ENCODE results near the gene MVK.

MVK gene

DNA sequence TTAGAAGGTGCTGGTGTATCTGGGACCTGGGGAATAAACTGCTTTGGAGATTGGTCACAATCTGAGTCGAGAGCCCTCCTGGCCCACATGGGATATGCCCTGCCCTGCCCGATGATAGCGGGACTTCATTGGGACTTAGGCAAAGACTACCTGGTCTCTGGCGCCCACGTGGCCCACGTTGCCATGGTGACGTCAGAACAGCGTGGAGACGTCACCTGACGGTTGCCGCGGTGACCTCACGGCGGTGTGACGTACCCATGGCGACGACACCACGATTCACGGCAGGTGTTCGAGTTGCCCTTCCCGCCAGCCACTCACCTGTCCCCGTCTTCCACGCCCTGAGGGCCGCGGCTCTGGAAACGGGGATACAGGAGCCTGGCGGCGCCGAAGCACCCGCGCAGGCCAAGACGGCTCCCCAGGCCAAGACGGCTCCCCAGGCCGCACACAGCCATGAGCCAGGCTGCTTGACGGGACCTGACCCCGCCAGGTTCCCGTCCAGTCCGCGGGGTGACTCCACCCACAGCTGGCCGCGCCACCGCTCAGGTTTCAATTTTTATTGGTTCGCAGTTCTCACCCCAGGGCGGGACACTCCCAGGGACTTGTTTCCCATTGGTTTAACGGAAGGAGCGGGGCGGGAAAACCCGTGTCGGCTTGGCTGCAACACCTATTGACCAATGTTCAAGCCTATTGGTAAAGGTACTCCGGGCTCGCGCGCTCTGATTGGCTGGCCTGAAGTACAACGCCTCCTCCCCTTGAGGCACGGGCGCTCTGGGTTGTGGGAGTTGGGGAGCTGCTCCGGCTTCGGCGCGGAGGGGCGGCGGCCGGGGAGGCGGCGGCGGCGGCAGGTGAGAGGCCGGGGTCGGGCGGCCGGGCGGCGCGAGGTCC, at the start of gene MVK, which contains the start of gene MMAB:
TSS of gene MVK (plus strand) at position 766 of the 885 bp plus-strand sequence. CDS start 1,029 bp downstream, outside the sequence.
TSS of gene MMAB (minus strand) at position 476 of the 885 bp plus-strand sequence. CDS start at position 452, 24 bp downstream.
- ChIA-PET POLR2A (no interaction called here), CTCF (interaction anchor here (0.7 to 5.4 kb wide), 6 partner anchors 14 to 56 kb away, joined by 3 to 41 read pairs (median 4); no protein-coding TSS in a partner anchor)
- peak; percentile 99 for DNase-seq (ENCODE audit: extremely low spot score)
- TF ChIP-seq, protein P1, sequence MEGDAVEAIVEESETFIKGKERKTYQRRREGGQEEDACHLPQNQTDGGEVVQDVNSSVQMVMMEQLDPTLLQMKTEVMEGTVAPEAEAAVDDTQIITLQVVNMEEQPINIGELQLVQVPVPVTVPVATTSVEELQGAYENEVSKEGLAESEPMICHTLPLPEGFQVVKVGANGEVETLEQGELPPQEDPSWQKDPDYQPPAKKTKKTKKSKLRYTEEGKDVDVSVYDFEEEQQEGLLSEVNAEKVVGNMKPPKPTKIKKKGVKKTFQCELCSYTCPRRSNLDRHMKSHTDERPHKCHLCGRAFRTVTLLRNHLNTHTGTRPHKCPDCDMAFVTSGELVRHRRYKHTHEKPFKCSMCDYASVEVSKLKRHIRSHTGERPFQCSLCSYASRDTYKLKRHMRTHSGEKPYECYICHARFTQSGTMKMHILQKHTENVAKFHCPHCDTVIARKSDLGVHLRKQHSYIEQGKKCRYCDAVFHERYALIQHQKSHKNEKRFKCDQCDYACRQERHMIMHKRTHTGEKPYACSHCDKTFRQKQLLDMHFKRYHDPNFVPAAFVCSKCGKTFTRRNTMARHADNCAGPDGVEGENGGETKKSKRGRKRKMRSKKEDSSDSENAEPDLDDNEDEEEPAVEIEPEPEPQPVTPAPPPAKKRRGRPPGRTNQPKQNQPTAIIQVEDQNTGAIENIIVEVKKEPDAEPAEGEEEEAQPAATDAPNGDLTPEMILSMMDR (IDR thresholded peaks at IDR 0.05; ENCODE audit: control extremely low read depth, extremely low read depth, low read depth, missing control alignments), result no peak

DNA sequence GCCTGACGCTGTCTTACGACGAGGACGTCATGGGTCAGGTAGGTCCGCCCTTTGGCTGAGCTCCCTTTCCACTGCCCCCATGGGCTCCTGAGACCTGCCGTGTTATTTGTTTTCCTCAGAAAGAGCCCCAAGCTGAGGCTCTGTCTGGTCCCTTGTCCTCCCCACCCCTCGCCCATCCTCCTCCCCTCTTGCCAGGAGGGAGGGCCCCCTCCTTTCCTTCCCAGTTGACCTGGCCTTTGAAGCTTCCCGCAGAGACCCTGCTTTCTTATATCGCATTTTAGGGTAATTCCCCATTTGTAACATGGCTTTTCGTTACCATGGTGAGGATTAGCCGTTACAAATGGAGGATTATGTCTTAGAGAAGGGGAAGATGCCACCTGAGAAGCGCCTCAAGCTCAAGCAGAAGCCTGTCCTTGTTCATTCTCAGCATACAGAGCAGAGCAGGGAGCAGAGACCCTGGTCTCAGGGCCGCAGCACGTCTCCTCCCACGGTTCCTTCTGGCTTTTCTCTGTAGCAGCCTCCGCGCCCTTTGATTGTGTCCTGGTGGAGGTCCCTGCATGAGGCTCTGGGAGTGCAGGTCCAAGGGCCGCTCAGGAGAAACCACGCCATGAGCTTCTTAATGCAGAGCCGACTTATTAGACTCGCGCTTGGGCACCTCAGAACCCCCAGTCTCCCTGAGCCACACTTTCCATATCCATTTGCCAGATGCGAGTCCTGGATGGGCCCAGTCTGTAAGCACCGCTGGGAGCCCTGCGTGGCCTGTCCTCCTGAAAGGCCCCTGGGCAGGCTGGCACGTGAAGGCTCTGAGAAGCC, 48.9 kb upstream of the MVK start:
- TF ChIP-seq, protein P1 (IDR thresholded peaks at IDR 0.05; ENCODE audit: control extremely low read depth, extremely low read depth, low read depth, missing control alignments), result no peak
- ChIA-PET POLR2A (no interaction called here), CTCF (interaction anchor here (1.6 to 2.5 kb wide), 4 partner anchors 7 to 250 kb away, joined by 3 to 8 read pairs (median 8); no protein-coding TSS in a partner anchor)
- no peak for DNase-seq (ENCODE audit: extremely low spot score)

DNA sequence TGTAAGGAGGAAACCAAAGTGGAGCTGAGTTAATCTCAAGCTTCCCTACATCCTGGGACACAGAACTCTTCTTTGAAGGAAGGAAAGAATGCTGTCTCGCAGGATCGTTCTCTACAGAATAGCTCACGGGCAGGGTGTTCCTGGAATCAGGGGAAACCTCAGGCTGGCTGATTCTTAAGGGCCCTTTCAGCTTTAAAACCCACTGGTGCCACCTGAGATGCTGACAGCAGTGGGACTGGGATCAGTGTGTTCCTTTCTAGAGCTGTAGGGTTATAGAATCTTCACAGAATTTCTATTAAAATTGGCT, 48.4 kb upstream of the MVK start:
- TF ChIP-seq, protein P1 (IDR thresholded peaks at IDR 0.05; ENCODE audit: control extremely low read depth, extremely low read depth, low read depth, missing control alignments), result no peak
- DNase-seq (ENCODE audit: extremely low spot score), result no peak
- ChIA-PET CTCF (interaction anchor here (1.6 to 2.5 kb wide), 4 partner anchors 8 to 250 kb away, joined by 3 to 8 read pairs (median 8); no protein-coding TSS in a partner anchor), POLR2A (no interaction called here)

DNA sequence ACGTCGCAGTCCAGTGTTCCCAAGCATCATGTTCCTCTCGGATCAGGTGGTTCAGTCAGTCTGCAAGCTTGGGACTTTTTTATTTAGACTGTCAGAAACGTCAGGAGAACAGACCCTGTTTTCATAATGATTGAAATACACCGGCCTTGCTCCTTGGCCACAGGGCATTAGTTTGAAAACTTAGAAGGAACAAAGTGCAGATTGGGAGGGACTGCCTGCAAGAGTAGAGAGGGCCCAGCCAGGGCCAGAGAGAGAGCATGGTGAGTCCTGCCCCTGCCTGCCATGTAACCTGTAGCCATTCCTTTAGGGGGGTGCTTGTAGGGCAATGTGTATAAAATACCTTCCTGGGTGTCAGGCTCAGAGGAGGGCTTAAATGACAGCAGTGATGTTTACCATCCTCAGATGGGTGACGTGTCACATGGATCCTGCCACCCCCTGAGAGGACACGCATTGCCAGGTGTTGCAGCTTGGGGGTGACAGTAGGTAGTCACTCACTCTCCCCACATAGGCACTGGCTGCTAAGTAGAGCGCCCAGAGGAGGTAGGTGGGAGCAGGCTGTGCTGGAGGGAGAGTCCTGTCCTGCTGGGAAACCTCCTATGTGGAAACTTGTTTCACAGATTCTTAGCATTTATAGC, 46.0 kb upstream of the MVK start:
- ChIA-PET CTCF (no interaction called here), POLR2A (no interaction called here)
- TF ChIP-seq, protein P1 (IDR thresholded peaks at IDR 0.05; ENCODE audit: control extremely low read depth, extremely low read depth, low read depth, missing control alignments), result no peak
- DNase-seq (ENCODE audit: extremely low spot score), result no peak

DNA sequence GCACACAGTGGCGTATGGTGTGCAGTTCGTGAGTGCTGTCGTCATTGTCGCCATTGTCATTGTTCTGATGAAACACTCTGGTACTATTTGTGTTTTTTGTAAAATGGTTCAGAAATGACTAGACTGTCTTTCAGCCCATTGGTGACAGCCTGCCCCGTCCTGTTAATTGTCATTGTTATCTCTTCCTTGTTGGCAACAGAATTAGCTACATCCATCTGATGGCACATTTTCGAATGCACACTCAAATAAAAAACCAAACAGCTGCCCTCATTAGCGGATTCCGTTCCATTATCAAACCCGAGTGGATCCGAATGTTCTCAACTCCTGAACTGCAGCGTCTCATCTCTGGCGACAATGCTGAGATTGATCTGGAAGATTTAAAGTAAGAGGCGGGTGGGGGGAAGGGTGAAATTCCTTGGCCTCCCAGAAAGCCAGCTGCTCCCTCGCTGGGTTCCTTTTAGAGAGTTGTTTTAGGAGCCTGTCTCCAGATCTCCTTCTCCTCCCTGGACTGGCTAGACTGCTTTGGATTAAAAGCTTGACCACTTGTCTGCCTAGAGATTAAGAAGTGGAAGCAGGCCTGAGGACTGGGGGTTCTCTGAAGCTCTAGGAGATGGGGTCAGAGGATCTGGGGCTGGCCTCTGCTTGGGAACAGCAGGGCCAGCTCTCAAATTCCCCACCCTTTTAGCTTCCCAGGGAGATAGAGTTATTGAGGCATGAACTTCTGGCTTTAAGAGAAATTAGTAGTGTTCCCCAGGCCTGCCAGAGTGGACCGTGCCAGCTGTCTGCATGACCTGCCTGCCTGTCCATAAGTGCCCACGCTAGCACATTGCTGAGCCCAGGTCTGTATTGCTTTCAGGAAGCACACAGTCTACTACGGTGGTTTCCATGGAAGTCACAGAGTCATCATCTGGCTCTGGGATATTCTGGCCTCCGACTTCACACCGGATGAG, 43.6 kb upstream of the MVK start:
- TF ChIP-seq, protein P1 (IDR thresholded peaks at IDR 0.05; ENCODE audit: control extremely low read depth, extremely low read depth, low read depth, missing control alignments), result no peak
- DNase-seq (ENCODE audit: extremely low spot score), result no peak
- ChIA-PET CTCF (interaction anchor here (1.2 to 1.6 kb wide), 2 partner anchors 13 to 18 kb away, joined by 4 to 5 read pairs; no protein-coding TSS in a partner anchor), POLR2A (no interaction called here)

Measured in GM10248 (cell line).